A549 (cell line): ENCODE data around the gene MIEF1. TPM values are rescaled to one million over a fixed set of nuclear protein-coding genes. Genes with fewer than 3 reads are reported as not detected.

Experiments used
- ATAC-seq, 2 experiments: fragments of 200-7000 bp in 1 of 2; fragments of >200 bp in 1 of 2; cut with Nextera tagmentation in 1 of 2; cut with Tn5 transposase in 1 of 2; 3 replicates each; pipeline versions ENCODE4 v1.8.0 to v1.9.1; 2018 to 2020; ENCODE audit warnings: mild to moderate bottlenecking in 1 of 2, moderate library complexity in 1 of 2
- CTCF ChIA-PET: fragments of 300-600 bp; sonication (Branson Sonifier 250); formaldehyde crosslinking; extraction: SDS; loops from one replicate; lab custom pipeline; 2021; ENCODE audit warnings: antibody characterized with exemption, inconsistent platforms; lab: Yijun Ruan, JAX
- POLR2A ChIA-PET: fragments of 350-600 bp; formaldehyde crosslinking; extraction: SDS; loops from one replicate; lab custom pipeline; 2021; ENCODE audit warnings: antibody characterized with exemption, inconsistent platforms; lab: Yijun Ruan, JAX
- DNase-seq, 2 experiments: peaks; one replicate each; pipeline versions ENCODE4 v3.0.0 to v3.0.0-alpha.2; 2011 to 2016; ENCODE audit warnings: low read depth in 1 of 2, low spot score in 1 of 2
- FAIRE-seq: peaks from 2 replicates; lab custom pipeline; 2011; peaks lifted over from hg19 to GRCh38; lab: Jason Lieb, UNC
- H3K27ac ChIP-seq, 2 experiments: fragments of >200 bp; sonication (Bioruptor Twin); formaldehyde crosslinking; 3 replicates each; pipeline ENCODE4 v1.5.1; 2016 to 2017
- H3K4me1 ChIP-seq: fragments of >200 bp; sonication (Bioruptor Twin); formaldehyde crosslinking; 3 replicates; pipeline ENCODE4 v1.6.1; 2016
- H3K4me2 ChIP-seq: fragments of >200 bp; sonication (Bioruptor Twin); formaldehyde crosslinking; 3 replicates; pipeline ENCODE4 v1.6.1; 2016
- H3K4me3 ChIP-seq: fragments of >200 bp; sonication (Bioruptor Twin); formaldehyde crosslinking; 3 replicates; pipeline ENCODE4 v1.5.1; 2016
- H3K9me3 ChIP-seq: fragments of >200 bp; sonication (Bioruptor Twin); formaldehyde crosslinking; 3 replicates; pipeline ENCODE4 v1.6.1; 2016
- CBX2 ChIP-seq: fragments of 200-600 bp; sonication (generic); IDR thresholded peaks from 2 replicates; pipeline ENCODE4 v1.6.1; 2016; ENCODE audit warnings: low read depth, mild to moderate bottlenecking, borderline replicate concordance
- CBX8 ChIP-seq: fragments of 200-600 bp; sonication (generic); IDR thresholded peaks from 2 replicates; pipeline ENCODE4 v1.6.1; 2016
- CEBPB ChIP-seq, 2 experiments: fragments of >200 bp in 1 of 2; sonication (Bioruptor Twin) in 1 of 2; formaldehyde crosslinking in 1 of 2; IDR thresholded peaks; 2 replicates each; pipeline ENCODE4 v1.6.1; 2012 to 2016
- CHD4 ChIP-seq: fragments of 200-600 bp; sonication (generic); IDR thresholded peaks from 2 replicates; pipeline ENCODE4 v1.6.1; 2016; ENCODE audit warnings: antibody characterized with exemption, mild to moderate bottlenecking, borderline replicate concordance
- EHF ChIP-seq: fragments of 250-450 bp; sonication (Bioruptor Pico); IDR thresholded peaks from 2 replicates; pipeline ENCODE4 v1.5.0; 2020; ENCODE audit warnings: mild to moderate bottlenecking
- EHMT2 ChIP-seq: fragments of 200-600 bp; sonication (generic); IDR thresholded peaks from 2 replicates; pipeline ENCODE4 v1.6.1; 2016; ENCODE audit warnings: antibody characterized with exemption, low read depth, mild to moderate bottlenecking, moderate library complexity
- GATA3 ChIP-seq: IDR thresholded peaks from 2 replicates; pipeline ENCODE4 v1.6.1; 2012; ENCODE audit warnings: borderline replicate concordance
- HDAC2 ChIP-seq: fragments of 200-600 bp; sonication (generic); IDR thresholded peaks from 2 replicates; pipeline ENCODE4 v1.6.1; 2016
- HEYL ChIP-seq: fragments of 250-450 bp; sonication (Bioruptor Pico); IDR thresholded peaks from 2 replicates; pipeline ENCODE4 v1.8.0; 2021; ENCODE audit warnings: mild to moderate bottlenecking, moderate library complexity
- HOXA7 ChIP-seq: fragments of 250-450 bp; sonication (Bioruptor Pico); IDR thresholded peaks from 2 replicates; pipeline ENCODE4 v1.5.0; 2020; ENCODE audit warnings: mild to moderate bottlenecking, moderate library complexity
- HOXB5 ChIP-seq: fragments of 250-450 bp; sonication (Bioruptor Pico); IDR thresholded peaks from 2 replicates; pipeline ENCODE4 v1.5.0; 2020; ENCODE audit warnings: mild to moderate bottlenecking, moderate library complexity
- JUNB ChIP-seq: fragments of >200 bp; sonication (Bioruptor Twin); formaldehyde crosslinking; IDR thresholded peaks from 2 replicates; pipeline ENCODE4 v1.6.1; 2016
- KDM5A ChIP-seq: fragments of 200-600 bp; sonication (generic); IDR thresholded peaks from 2 replicates; pipeline ENCODE4 v1.6.1; 2016; ENCODE audit warnings: antibody characterized with exemption, mild to moderate bottlenecking
- MAFK ChIP-seq: fragments of 450-650 bp; IDR thresholded peaks from 2 replicates; pipeline ENCODE4 v1.6.1; 2014; ENCODE audit not compliant: partially characterized antibody
- MAZ ChIP-seq: fragments of 150-350 bp; IDR thresholded peaks from 2 replicates; pipeline ENCODE4 v1.6.1; 2014; ENCODE audit warnings: antibody characterized with exemption, low read depth, low read length, borderline replicate concordance
- MYC ChIP-seq: IDR thresholded peaks from 2 replicates; pipeline ENCODE4 v1.6.1; 2012; ENCODE audit warnings: mild to moderate bottlenecking, inconsistent platforms, low read length, improper control_type of control experiment, borderline replicate concordance
- NFE2L2 ChIP-seq: fragments of 150-350 bp; conservative IDR thresholded peaks from 2 replicates; pipeline ENCODE4 v1.6.1; 2014; ENCODE audit warnings: low read length
- PHF8 ChIP-seq: fragments of 200-600 bp; sonication (generic); IDR thresholded peaks from 2 replicates; pipeline ENCODE4 v1.6.1; 2016; ENCODE audit warnings: low read depth, mild to moderate bottlenecking, antibody characterized with exemption, moderate library complexity, borderline replicate concordance
- POLR2AphosphoS2 ChIP-seq: conservative IDR thresholded peaks from 2 replicates; pipeline ENCODE4 v1.6.1; 2012; ENCODE audit warnings: low read length, improper control_type of control experiment, inconsistent platforms
- RAD21 ChIP-seq, 2 experiments: fragments of >200 bp in 1 of 2; sonication (Bioruptor Twin) in 1 of 2; formaldehyde crosslinking in 1 of 2; IDR thresholded peaks in 1 of 2; conservative IDR thresholded peaks in 1 of 2; 2 replicates in 1 of 2; 3 replicates in 1 of 2; pipeline ENCODE4 v1.6.1; 2012 to 2018; ENCODE audit warnings: inconsistent platforms in 1 of 2
- WGBS: methylation state at CpG from one replicate; pipeline ENCODE4 v1.1.6; 2017; ENCODE audit errors: missing lambda C conversion rate; 5-methylcytosine and 5-hydroxymethylcytosine counted together
- polyA plus RNA-seq, 4 experiments: library from polyadenylated mRNA; depleted of rRNA in 3 of 4; stranded (reverse); fragments of >200 nt; fragmentation: RNase III in 1 of 4; extraction: RNeasy Plus Mini Kit Qiagen cat#74134 plus additional on column Dnase treatment in 1 of 4; gene quantifications; 2 replicates in 3 of 4; 3 replicates in 1 of 4; pipeline ENCODE4 v1.2.3, GENCODE V29; 2011 to 2017
- TF ChIP-seq, protein P1 (sequence below): IDR thresholded peaks from 2 replicates; pipeline ENCODE4 v1.6.1; 2012; ENCODE audit warnings: low read depth, borderline replicate concordance
- TF ChIP-seq, protein P2 (sequence below): IDR thresholded peaks from 2 replicates; pipeline ENCODE4 v1.6.1; 2012
- TF ChIP-seq, protein P3 (sequence below): fragments of 200-600 bp; sonication (generic); IDR thresholded peaks from 2 replicates; pipeline ENCODE4 v1.6.1; 2016; ENCODE audit warnings: antibody characterized with exemption, mild to moderate bottlenecking, moderate library complexity
- TF ChIP-seq, protein P4 (sequence below): fragments of 450-650 bp; IDR thresholded peaks from 2 replicates; pipeline ENCODE4 v1.6.1; 2014; ENCODE audit warnings: antibody characterized with exemption

MIEF1 gene
- polyA plus RNA-seq, 2 of the 4 experiments (the other 2 are of a cell fraction) = 18.8 to 20.5 TPM

DNA sequence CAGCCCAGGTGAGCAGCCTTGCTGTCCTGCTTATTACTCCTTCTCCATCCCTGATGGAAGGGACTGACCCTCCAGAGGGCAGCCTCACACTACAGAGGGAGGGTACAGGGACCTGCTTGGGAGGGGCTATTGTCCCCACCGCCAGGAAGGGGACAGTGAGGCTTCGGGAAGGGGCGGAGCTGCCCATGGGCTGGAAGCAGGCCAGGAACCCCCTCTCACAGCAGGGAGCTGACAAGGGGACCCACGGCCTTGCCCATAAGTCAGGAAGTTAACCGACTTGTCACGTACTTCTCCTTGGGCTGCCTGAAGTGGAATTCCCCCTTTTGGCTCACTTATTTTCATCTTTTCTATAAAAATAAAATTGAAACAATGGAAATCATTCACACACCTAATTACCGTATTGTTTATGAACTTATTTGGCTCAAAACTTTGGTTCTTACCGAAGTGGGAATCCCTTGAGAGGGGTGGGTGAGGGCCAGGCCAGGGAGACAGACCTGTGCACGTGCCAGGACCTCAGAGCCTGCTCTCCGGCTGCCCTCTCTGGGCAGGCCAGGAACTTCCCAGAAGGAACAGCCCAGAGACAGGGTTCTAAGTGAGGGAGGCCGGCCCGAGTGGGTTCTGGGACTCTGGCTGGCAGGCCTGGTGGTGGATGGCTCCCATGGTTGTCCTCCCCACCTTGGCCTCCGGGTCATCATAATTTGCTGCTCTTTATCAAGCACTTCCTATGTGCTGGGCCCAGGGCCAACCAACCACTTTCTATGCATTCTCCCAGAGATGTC lies 39.5 kb upstream of the MIEF1 start (continued):
- no peak for TF ChIP-seq NFE2L2
- no peak for TF ChIP-seq RAD21 (conservative IDR thresholded peaks at IDR 0.05 in 1 of 2, IDR thresholded peaks at IDR 0.05 in 1 of 2)
- TF ChIP-seq HEYL = no peak
- TF ChIP-seq, protein P1, sequence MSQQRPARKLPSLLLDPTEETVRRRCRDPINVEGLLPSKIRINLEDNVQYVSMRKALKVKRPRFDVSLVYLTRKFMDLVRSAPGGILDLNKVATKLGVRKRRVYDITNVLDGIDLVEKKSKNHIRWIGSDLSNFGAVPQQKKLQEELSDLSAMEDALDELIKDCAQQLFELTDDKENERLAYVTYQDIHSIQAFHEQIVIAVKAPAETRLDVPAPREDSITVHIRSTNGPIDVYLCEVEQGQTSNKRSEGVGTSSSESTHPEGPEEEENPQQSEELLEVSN = no peak

DNA sequence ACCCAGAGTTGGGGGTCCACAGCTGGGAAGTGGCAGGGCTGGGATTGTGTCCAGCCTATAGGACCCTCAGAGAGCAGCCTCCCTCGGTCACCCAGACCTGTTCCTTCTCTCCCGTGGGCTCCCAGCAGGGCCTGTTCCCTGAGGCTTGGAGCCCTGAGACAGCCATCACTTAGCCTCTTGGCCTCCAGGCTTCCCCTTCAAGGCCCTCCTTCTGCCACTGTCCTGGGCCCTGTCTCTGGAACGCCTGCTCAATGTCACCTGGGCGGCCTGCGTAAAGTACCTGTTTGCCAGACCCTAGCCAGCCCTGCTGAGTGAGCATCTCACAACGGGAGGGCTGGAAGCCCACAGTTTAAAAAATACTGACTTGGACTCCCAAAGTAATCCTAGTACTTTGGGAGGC lies 38.8 kb upstream of the MIEF1 start:
- POLR2A ChIA-PET = no interaction called here
- TF ChIP-seq HDAC2 = no peak
- TF ChIP-seq HOXB5 (CRISPR knock-in tag) = no peak
- TF ChIP-seq EHF = no peak
- TF ChIP-seq JUNB = no peak
- no peak for TF ChIP-seq EHMT2
- TF ChIP-seq, protein P2, sequence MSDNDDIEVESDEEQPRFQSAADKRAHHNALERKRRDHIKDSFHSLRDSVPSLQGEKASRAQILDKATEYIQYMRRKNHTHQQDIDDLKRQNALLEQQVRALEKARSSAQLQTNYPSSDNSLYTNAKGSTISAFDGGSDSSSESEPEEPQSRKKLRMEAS = no peak
- TF ChIP-seq, all 56 proteins: peak for 0
- ATAC-seq = no peak
- no peak overlapping the region for H3K27ac ChIP-seq
- WGBS = 92% methylated on average over 5 of the region's 6 CpGs
- DNase-seq = no peak
- no peak for FAIRE-seq
- H3K4me1 ChIP-seq = no peaks in the 10 kb centered on the region
- CTCF ChIA-PET = no interaction called here
- H3K4me2 ChIP-seq = no peak overlapping the region
- H3K4me3 ChIP-seq = no peak overlapping the region
- no peaks in the 10 kb centered on the region for H3K9me3 ChIP-seq

DNA sequence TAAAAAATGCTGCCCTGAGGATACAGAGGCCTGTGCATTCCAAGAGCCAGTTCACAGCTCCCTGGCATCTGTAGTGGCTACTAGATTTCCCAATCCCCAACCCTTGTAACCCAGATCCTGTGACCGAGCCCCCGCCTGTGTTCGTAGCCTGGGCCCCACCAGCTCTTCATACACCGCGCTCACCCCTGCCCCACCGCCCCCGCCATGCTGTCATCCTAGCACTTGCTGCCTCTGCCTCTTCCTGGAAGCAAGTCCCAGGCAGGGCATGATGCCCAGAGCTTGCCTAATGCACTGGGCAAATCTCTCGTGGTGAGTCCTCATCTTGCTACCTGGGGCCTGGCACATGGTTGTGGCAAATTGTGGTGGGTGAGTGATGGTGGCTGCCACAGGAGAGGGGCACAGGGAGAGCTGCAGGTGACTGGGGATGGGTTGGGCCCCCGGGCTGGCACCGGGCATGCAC lies 38.1 kb upstream of the MIEF1 start:
- ChIA-PET CTCF (interaction anchor here (0.6 to 1.8 kb wide), 4 partner anchors 9 to 120 kb away, joined by 3 to 4 read pairs (median 3); no protein-coding TSS in a partner anchor), POLR2A (no interaction called here)
- Histone ChIP-seq H3K4me1 (no peaks in the 10 kb centered on the region), H3K4me3 (no peak overlapping the region), H3K9me3 (no peaks in the 10 kb centered on the region), H3K27ac (no peak overlapping the region), H3K4me2 (no peak overlapping the region)
- WGBS = 85% methylated on average over 9 of the region's 10 CpGs
- TF ChIP-seq EHMT2 (no peak), PHF8 (no peak), HOXA7 (CRISPR knock-in tag) (no peak), KDM5A (no peak), MAZ (no peak), CBX2 (no peak)
- TF ChIP-seq, protein P1 = no peak
- no peak for ATAC-seq
- no peak for DNase-seq
- FAIRE-seq = no peak

DNA sequence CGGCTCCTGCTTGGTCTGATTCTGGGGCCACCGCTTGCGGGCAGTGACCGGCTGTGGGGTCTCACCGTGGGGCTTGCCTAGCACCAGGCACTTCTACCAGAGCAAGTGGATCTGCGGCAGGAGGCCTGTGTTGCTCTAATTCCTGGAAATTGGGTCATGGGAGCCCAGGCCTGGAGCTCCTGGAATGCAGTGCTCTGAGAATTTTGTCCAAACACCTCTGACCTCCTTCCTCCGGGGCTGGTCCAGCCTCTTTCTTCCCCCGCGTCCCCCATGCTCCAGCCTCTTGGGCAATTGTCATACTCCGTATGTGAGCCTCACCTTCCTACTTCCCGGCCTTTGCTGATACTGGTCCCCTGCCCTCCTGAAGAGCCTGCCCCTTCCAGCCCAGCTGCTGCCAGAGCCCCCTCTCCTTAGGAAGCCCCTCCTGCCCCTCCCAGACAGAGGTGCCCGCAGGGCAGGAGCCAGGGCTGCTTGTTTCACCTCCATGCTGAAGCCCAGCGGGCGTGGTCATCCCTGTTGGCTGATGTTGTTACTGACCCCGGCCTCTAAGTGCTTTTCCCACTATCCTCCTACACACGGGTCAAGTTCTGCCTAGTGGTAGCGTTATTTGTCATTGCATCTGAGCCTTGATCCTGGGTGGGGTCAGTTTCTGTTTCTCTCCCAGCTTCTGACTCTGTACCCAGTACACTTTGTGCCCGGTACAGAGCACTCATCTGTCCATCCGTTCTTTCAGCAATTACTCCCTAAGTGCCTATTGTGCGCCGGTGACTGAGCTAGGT lies 35.7 kb upstream of the MIEF1 start:
- TF ChIP-seq CHD4 (no peak), HOXA7 (CRISPR knock-in tag) (no peak), KDM5A (no peak), MAFK (no peak), MYC (no peak), POLR2AphosphoS2 (no peak), CEBPB (IDR thresholded peaks at IDR 0.05) (no peak), PHF8 (no peak), GATA3 (no peak), JUNB (no peak), CBX8 (no peak)
- TF ChIP-seq, protein P3, sequence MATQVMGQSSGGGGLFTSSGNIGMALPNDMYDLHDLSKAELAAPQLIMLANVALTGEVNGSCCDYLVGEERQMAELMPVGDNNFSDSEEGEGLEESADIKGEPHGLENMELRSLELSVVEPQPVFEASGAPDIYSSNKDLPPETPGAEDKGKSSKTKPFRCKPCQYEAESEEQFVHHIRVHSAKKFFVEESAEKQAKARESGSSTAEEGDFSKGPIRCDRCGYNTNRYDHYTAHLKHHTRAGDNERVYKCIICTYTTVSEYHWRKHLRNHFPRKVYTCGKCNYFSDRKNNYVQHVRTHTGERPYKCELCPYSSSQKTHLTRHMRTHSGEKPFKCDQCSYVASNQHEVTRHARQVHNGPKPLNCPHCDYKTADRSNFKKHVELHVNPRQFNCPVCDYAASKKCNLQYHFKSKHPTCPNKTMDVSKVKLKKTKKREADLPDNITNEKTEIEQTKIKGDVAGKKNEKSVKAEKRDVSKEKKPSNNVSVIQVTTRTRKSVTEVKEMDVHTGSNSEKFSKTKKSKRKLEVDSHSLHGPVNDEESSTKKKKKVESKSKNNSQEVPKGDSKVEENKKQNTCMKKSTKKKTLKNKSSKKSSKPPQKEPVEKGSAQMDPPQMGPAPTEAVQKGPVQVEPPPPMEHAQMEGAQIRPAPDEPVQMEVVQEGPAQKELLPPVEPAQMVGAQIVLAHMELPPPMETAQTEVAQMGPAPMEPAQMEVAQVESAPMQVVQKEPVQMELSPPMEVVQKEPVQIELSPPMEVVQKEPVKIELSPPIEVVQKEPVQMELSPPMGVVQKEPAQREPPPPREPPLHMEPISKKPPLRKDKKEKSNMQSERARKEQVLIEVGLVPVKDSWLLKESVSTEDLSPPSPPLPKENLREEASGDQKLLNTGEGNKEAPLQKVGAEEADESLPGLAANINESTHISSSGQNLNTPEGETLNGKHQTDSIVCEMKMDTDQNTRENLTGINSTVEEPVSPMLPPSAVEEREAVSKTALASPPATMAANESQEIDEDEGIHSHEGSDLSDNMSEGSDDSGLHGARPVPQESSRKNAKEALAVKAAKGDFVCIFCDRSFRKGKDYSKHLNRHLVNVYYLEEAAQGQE = no peak
- TF ChIP-seq, protein P4, sequence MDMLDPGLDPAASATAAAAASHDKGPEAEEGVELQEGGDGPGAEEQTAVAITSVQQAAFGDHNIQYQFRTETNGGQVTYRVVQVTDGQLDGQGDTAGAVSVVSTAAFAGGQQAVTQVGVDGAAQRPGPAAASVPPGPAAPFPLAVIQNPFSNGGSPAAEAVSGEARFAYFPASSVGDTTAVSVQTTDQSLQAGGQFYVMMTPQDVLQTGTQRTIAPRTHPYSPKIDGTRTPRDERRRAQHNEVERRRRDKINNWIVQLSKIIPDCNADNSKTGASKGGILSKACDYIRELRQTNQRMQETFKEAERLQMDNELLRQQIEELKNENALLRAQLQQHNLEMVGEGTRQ = no peak
- ChIA-PET CTCF (no interaction called here), POLR2A (no interaction called here)
- H3K4me3 ChIP-seq = no peak overlapping the region
- no peak for DNase-seq
- H3K9me3 ChIP-seq = no peaks in the 10 kb centered on the region
- no peak for FAIRE-seq
- no peak for ATAC-seq
- H3K4me1 ChIP-seq = peaks cover 6% of the 10 kb centered on the region; the same call in 1 of the 3 replicates
- 80% methylated on average over 21 of the region's 21 CpGs for WGBS
- no peak overlapping the region for H3K4me2 ChIP-seq
- no peak overlapping the region for H3K27ac ChIP-seq
